Hepatocyte (in vitro differentiated cells): ENCODE results near the gene SLFN14. TPM values are rescaled to one million over a fixed set of nuclear protein-coding genes. Genes with fewer than 3 reads are reported as not detected.
A peak's percentile ranks its signal among the peaks of the same experiment; 100 is the strongest.

ENCODE experiments used
- DNase-seq: peaks from one replicate; pipeline ENCODE4 v3.0.0-alpha.2; 2016; ENCODE audit warnings: low spot score
- H2AFZ ChIP-seq: fragments of 200-600 bp; sonication (generic); 2 replicates; pipeline ENCODE4 v1.6.0; 2016; ENCODE audit warnings: antibody characterized with exemption, mild to moderate bottlenecking
- H3K27ac ChIP-seq: fragments of 200-600 bp; sonication (generic); 2 replicates; pipeline ENCODE4 v1.5.1; 2016; ENCODE audit warnings: mild to moderate bottlenecking
- H3K27me3 ChIP-seq: fragments of 200-600 bp; sonication (generic); 2 replicates; pipeline ENCODE4 v1.6.1; 2016
- H3K36me3 ChIP-seq: fragments of 200-600 bp; sonication (generic); replicated peaks from 2 replicates; pipeline ENCODE4 v1.5.1; 2016; ENCODE audit warnings: low read depth; ENCODE audit not compliant: insufficient read depth
- H3K4me1 ChIP-seq: fragments of 200-600 bp; sonication (generic); 2 replicates; pipeline ENCODE4 v1.5.1; 2016; ENCODE audit warnings: mild to moderate bottlenecking, moderate library complexity; ENCODE audit not compliant: insufficient read depth
- H3K4me2 ChIP-seq: fragments of 200-600 bp; sonication (generic); 2 replicates; pipeline ENCODE4 v1.6.0; 2016
- H3K4me3 ChIP-seq: fragments of 200-600 bp; sonication (generic); 2 replicates; pipeline ENCODE4 v1.5.1; 2016; ENCODE audit warnings: mild to moderate bottlenecking
- H3K79me2 ChIP-seq: fragments of 200-600 bp; sonication (generic); 2 replicates; pipeline ENCODE4 v1.6.0; 2017; ENCODE audit warnings: mild to moderate bottlenecking
- H3K9me2 ChIP-seq: fragments of 200-600 bp; sonication (generic); replicated peaks from 2 replicates; pipeline ENCODE4 v1.6.0; 2017; ENCODE audit warnings: mild to moderate bottlenecking; ENCODE audit not compliant: insufficient read depth
- H3K9me3 ChIP-seq: fragments of 200-600 bp; sonication (generic); 2 replicates; pipeline ENCODE4 v1.5.1; 2016; ENCODE audit warnings: low read depth, mild to moderate bottlenecking
- H4K20me1 ChIP-seq: fragments of 200-600 bp; sonication (generic); 2 replicates; pipeline ENCODE4 v1.6.0; 2016; ENCODE audit warnings: mild to moderate bottlenecking; ENCODE audit not compliant: insufficient read depth, poor library complexity, severe bottlenecking
- CTCF ChIP-seq: fragments of 200-600 bp; sonication (generic); IDR thresholded peaks from 2 replicates; pipeline ENCODE4 v1.5.1; 2016; ENCODE audit warnings: antibody characterized with exemption, mild to moderate bottlenecking; ENCODE audit not compliant: poor library complexity
- EZH2 ChIP-seq: fragments of 200-600 bp; sonication (generic); IDR thresholded peaks from 2 replicates; pipeline ENCODE4 v1.6.1; 2016; ENCODE audit warnings: antibody characterized with exemption, mild to moderate bottlenecking, borderline replicate concordance
- EZH2phosphoT487 ChIP-seq: fragments of 200-600 bp; sonication (generic); IDR thresholded peaks from one replicate; pipeline ENCODE4 v1.6.1; 2018; ENCODE audit warnings: antibody characterized with exemption, mild to moderate bottlenecking, low read depth, moderate library complexity; ENCODE audit not compliant: unreplicated experiment, severe bottlenecking
- WGBS: methylation state at CpG from one replicate; pipeline ENCODE4 v1.1.6; 2016; ENCODE audit warnings: low lambda C conversion rate; ENCODE audit errors: missing lambda C conversion rate; 5-methylcytosine and 5-hydroxymethylcytosine counted together
- polyA plus RNA-seq: library from polyadenylated mRNA; unstranded; fragments of >200 nt; fragmentation: Nextera tagmentation; extraction: Ambion mirVana; gene quantifications from 2 replicates; pipeline ENCODE4 v1.2.1, GENCODE V29; 2016
- total RNA-seq: library from RNA; depleted of rRNA; stranded (reverse); fragments of >200 nt; gene quantifications from 2 replicates; pipeline ENCODE4 v1.2.3, GENCODE V29; 2014

SLFN14 gene
- total and polyA plus RNA-seq, 2 experiments from 2014 or later, result not detected

- Histone ChIP-seq H3K27me3 (no peaks in the 10 kb centered on the region), H3K4me3 (no peak overlapping the region), H3K79me2 (peaks cover 33% of the 10 kb centered on the region), H3K27ac (no peak overlapping the region), H3K4me1 (peaks cover 12% of the 10 kb centered on the region), H3K36me3 (no peaks in the 10 kb centered on the region), H3K9me2 (no peaks in the 10 kb centered on the region), H4K20me1 (no peaks in the 10 kb centered on the region), H3K4me2 (no peak overlapping the region), H2AFZ (no peak overlapping the region), H3K9me3 (no peaks in the 10 kb centered on the region)
- no peak for DNase-seq
- WGBS, result 94% methylated on average over 3 of the region's 3 CpGs
- TF ChIP-seq CTCF (no peak), EZH2phosphoT487 (no peak), EZH2 (no peak)
Measured at GRCh38 chr17:35575759-35576158, 15.1 kb upstream of the SLFN14 start.

- Histone ChIP-seq H3K4me2 (peak overlapping the region; percentile 83), H3K27me3 (peaks cover 4% of the 10 kb centered on the region), H3K36me3 (no peaks in the 10 kb centered on the region), H4K20me1 (no peaks in the 10 kb centered on the region), H2AFZ (no peak overlapping the region), H3K79me2 (peaks cover 41% of the 10 kb centered on the region), H3K4me1 (peaks cover 18% of the 10 kb centered on the region), H3K4me3 (no peak overlapping the region), H3K9me2 (no peaks in the 10 kb centered on the region), H3K27ac (no peak overlapping the region), H3K9me3 (no peaks in the 10 kb centered on the region)
- no peak for DNase-seq
- 92% methylated on average over 2 of the region's 2 CpGs for WGBS
- TF ChIP-seq EZH2phosphoT487 (no peak), EZH2 (no peak), CTCF (no peak)
Measured at GRCh38 chr17:35569405-35569804, 8.8 kb upstream of the SLFN14 start.

GRCh38 chr17:35568561-35568960 is 7.9 kb upstream of the SLFN14 start:
- Histone ChIP-seq H2AFZ (peak overlapping the region; percentile 74), H3K27ac (peak overlapping the region; percentile 80)
- DNase-seq, result peak; percentile 61

More at GRCh38 chr17:35568561-35568960, 7.9 kb upstream of the SLFN14 start:
- peak overlapping the region; percentile 54 for H3K4me3 ChIP-seq
- H3K4me1 ChIP-seq, result peaks cover 18% of the 10 kb centered on the region
- TF ChIP-seq EZH2 (no peak), CTCF (no peak), EZH2phosphoT487 (no peak)
- H4K20me1 ChIP-seq, result no peaks in the 10 kb centered on the region
- no peaks in the 10 kb centered on the region for H3K9me2 ChIP-seq
- H3K27me3 ChIP-seq, result peaks cover 4% of the 10 kb centered on the region
- H3K36me3 ChIP-seq, result no peaks in the 10 kb centered on the region
- WGBS, result 30% methylated on average over 15 of the region's 15 CpGs
- H3K4me2 ChIP-seq, result peak overlapping the region; percentile 83
- no peaks in the 10 kb centered on the region for H3K9me3 ChIP-seq
- peaks cover 41% of the 10 kb centered on the region for H3K79me2 ChIP-seq
